GM18909 (cell line): Measurements from ENCODE around the gene GOLIM4.
"Not testable (repeated sequence)": the region's sequence is repeated elsewhere in the genome, so short reads cannot be mapped to it uniquely, and the experiment has no call there.

Experiments used
- ATAC-seq: cut with Tn5 transposase; IDR thresholded peaks from one replicate; pipeline ENCODE4 v1.9.1; 2021; ENCODE audit warnings: mild to moderate bottlenecking; ENCODE audit not compliant: unreplicated experiment, poor library complexity

GOLIM4 gene

DNA sequence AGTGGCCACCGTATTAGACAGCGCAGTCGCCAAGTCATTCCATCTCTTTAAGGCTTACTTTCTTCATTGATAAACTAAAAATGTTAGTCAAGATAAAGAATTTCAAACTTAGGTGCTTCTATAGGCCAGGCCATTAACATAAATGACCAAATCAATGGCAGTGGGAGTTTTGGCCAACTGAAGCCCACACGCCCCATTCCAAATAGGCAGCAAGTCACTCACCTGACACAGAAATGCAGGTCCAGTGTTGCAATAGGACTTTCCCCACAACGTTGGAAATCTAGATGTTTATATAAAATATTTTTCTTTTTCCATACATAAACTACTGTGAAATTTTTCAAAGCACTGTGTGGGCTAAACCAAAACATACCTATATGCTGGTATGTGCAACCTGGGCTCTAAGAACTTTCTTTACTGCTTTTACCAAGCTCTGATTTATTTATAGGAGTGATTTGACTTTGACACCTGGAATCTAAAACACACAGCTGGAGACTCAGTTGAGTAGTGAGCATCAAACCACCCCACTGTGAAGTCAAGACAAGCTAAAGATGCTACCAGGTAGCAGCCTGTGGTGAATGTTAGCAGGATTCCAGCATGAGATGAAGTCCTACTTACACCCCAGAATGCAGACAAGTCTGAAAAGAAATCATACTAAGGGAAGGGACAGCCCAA is 15.1 kb downstream of the GOLIM4 start:
- no peak for ATAC-seq

DNA sequence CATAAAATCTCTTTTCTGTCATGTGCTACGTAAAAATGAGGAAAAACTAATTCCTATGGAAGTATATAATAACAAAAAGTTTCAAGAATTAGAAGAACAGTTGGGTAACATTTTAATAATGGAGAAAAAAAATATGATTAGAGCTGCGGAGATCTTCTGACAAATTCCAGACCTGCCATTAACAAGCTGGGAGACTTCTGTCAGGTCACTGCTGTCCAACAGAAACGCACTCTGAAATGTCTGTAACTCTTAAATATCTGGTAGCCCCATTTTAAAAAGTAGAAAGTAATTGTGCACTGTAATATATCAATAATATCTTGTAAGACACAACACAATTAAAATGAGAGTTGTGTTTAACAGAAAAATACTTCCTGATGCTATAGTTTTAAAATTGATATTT is 15.7 kb downstream of the GOLIM4 start:
- ATAC-seq: no peak

DNA sequence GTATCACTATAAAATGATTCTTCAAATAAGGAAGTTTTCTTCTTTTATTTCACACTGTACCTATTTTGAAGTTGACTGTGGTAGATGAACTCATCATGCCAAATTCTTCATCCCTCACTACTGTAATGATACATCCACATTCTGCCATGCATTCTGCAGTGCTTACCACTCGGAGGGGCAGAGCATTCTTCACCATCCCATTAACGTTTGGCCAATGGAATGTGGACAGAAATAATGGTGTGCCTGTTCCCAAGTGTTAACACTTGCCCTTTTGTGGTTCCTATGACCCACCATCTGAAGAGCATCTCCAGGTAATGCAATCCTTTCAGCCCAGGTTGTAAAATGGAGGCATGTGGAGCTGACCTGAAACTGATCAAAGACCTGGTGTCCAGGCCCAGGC is 18.6 kb downstream of the GOLIM4 start:
- ATAC-seq: no peak

DNA sequence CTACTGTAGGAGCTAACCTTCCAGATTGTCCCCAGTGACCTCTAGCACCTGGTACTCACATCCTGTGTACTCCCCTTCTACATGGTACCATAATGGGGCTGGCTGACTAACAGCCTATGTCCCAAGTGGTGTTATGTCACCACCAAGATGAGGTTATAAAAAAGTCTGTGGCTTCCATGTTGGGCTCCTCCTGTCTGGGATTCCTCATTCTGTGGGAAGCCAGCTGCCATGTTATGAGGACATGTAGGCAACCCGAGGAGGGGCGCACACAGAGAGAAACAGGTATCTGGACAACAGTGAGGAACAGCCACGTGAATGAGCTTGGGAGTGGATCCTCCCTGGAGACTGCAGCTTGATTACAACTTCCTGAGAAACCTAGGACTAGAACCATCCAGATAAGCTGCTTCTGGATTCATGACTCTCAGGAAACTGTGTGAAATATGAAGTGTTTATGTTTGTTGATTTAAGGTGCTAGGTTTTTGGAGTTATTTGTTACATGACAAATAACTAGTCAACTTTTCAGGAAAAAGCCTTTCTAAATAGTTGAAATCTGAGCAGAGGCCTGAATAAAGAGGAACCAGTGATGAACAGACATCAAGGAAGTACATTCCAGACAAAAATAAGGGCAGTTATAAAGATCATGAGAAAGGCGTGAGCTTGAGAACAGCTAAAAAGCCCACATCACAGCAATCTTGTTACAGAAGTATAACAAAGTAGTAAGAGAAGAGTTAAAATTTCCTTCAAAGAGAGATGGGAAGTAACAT is 21.7 kb downstream of the GOLIM4 start:
- ATAC-seq: peak; percentile 62

DNA sequence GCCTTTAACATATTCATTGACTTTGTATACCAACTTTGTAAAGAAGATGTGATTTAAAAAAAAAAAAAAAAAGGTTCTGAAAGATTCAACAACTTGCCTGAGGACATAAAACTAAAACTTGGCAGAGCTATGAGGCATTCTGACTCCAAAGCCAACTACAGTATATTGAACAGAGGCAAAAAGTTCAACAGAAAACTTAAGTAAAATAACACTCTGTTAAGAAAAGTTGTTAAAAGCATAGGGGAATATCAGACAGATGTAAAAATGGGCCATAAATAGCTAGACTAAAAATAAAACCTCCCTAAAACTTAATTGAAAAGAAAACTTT is 23.4 kb downstream of the GOLIM4 start:
- no peak for ATAC-seq

DNA sequence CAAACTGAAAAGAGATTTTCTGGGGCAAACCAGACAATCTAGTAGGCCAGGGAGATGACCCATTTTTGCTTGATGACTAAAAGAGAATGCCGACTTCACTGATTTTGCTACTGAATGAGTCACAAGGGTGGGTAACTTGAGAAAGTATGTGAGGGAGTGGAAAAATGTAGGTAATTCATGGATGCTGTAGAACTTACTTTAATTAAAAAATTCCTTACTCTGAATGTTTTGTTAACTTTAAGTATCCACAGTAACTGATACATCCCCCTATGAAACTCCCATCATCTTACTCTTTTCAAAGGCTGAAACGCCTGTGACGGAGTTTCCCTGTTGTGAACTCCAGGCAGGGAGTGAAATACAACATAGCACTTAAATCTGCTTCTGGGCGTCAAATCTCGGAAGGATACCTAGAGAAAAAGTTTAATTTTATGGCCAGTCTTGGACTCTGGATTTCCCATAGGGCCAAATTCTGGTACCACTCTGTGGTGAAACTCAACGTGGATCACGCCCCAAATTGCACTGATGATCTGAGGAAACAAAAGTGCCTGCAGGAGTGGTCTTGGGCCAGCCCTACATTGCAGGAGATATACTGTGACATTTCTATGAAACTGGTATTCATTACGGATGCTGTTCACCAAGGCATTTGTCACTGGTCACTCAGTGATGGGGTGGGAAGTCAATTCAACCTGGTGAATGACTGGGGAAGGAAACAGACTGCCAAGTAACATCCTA is 24.0 kb downstream of the GOLIM4 start:
- ATAC-seq: no peak

DNA sequence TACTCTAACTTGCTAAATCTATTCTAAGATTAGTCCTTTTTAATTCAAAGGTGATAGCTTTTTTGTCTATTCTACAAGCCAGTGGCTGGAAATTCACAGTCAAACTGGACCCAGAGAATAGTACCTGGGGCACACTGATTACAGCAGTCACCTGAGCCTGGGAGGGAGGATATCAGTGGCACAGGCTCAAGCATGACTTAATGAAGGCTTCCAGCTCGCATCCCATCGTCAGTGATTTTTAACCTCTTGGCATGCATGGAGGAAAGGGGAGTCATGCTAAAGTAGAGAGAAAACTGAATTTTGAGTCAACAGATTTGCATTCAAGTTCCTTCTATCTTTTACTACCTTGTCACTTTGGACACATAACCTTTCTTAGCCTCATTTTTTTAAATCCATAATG is 24.8 kb downstream of the GOLIM4 start:
- ATAC-seq: no peak

DNA sequence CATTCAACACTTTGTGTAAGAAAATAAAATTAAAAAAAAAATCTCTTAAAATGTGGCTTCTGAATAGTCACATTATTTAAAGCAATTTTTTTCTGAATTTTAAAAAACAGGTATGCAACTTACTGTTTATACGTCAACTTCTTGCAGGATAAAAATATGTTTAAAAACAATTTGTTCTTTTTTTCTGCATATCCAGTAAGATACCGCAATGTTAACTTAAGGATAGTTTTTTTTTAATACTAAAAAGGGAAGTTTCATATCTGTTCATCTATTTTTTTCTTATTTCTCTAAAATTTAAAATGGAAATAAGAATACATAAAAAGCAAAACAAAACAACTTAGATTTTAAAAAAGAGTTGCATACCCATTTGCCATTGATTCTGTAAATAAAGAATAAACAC is 27.4 kb downstream of the GOLIM4 start:
- no peak for ATAC-seq

DNA sequence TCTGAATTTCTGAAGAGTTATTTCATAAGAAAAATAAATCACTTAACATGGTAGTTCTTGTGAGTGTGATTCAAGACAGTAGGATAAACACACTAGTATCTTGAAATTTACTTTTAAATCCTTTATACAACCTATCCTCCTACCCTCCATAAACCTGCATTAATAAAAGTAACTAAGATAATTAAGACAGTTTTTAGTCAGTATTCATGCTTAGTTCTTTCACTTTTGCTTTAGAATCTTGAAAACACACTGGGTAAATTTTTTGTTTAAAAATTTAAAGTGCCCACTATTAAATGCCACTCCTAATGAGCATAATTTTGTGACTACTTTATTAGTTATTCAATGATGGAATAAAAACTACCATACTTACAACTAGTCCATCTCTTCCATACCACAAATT is 28.8 kb downstream of the GOLIM4 start:
- ATAC-seq: no peak

DNA sequence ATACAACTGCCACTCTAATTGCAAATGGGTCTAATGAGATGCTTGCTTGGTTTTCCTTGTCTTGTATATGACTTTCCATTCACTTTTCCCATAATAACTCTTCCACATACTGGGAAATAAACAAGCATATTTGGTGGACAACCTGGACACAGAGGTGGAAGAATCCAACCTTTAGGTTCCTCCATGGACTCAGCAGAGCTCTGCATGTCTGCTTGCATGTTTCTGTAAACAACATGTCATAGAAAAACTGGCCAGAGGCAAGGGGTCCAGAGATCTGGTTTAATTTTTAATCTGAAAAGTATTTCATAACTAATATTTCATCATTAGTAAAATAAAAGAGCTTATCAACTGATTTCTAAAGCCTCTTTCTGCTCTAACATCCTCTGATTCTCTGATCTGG is 30.2 kb downstream of the GOLIM4 start:
- no peak for ATAC-seq

DNA sequence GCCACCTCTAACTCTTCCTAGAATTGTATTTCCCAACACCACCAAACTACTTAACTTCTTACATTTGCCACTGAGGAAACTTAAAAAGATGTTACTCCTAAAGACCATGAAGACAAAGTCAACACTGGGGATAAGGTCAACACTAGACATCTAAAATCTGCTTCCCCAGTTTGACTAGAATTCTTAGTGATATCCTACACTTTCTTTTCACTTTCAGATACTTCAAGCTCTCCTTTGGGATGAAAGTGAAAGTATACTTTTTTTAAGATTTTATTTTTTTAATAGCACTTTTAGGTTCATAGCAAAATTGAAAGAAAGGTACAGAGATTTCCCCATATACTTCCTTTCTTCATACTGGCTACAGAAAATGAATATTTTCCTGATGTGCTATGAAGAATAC is 32.6 kb downstream of the GOLIM4 start:
- ATAC-seq: no peak

DNA sequence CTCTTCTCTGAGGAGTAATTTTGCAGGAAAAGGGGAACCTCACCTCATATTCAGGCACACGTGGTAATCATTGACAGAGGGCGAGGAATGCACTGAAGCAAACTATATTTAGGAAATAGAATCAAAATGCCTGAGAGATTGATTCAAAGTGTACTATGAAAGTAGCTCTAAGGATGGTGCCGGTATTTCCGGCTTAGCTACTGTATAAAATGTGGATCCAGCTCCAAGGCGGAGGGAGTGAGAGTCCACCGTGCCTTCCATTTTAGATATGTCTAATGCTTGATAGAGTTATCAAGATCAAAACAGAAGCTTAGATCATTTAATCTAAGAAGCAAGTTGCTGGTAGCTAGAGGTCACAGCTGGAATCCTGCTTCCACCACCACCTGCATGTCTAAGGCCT is 33.0 kb downstream of the GOLIM4 start:
- no peak for ATAC-seq

DNA sequence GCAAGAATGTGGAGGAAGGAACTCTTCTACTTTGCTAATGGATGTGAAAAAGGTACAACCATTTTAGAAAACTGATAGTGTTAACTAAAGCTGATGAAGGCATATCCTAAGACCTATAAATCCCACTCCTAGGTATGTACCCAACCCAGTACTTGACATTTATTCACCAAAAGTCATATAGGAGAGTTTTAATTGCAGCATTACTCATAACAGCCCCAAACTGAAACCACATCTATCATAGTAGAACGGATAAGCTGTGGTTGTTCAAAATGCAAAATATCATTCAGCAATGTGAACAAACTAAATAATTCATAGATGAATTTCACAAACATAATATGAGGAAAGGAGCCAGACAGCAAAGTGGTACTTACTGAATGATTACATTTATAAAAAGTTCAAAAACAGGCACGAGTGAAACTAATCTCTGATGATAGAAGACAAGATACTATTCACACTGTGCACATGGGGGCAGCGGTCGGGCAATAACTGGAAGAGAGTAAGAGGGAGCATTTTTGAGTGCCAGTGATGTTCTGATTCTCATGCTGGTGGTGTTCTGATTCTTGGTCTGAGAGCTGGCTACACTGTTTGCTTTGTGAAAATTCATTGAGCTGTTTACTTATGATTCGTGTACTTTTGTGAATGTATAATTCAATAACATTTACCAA is 34.3 kb downstream of the GOLIM4 start:
- peak; percentile 95 for ATAC-seq

DNA sequence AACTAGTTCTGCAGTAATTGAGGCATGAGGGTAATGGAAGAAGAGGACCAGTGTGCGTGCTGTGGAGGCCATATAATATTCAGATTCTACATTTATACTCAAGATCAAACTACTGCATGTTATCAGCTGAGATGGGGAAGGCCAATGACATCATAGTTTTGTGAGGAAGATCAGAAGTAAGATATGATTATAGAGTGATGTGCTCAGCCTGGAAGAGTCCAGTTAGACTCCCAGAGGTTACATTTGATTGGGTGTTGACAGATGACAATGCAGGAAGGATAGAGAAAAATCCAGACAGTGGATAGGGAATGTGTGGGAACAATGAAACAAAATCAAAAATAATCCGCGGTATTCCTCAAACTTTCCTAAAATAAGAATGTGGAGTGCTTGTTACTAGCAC is 35.4 kb downstream of the GOLIM4 start:
- ATAC-seq: no peak

DNA sequence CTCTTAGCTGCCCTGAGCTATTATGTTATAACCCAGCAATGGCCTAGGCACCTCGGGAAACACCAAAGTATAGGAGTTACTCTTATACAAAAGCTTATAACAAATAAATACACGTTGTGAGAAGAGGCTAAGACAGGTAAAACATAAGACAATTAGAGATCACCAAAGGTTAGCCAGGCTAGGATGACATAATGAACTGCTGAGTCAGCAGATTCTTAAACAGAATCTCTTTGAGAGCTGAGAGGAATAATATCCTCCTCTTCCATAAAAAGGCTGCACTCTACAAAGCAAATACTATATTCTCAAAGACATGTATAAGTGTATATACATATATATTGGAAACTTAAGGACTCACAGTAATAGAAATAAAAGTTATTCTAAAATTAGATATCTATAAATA is 37.2 kb downstream of the GOLIM4 start:
- ATAC-seq: no peak

DNA sequence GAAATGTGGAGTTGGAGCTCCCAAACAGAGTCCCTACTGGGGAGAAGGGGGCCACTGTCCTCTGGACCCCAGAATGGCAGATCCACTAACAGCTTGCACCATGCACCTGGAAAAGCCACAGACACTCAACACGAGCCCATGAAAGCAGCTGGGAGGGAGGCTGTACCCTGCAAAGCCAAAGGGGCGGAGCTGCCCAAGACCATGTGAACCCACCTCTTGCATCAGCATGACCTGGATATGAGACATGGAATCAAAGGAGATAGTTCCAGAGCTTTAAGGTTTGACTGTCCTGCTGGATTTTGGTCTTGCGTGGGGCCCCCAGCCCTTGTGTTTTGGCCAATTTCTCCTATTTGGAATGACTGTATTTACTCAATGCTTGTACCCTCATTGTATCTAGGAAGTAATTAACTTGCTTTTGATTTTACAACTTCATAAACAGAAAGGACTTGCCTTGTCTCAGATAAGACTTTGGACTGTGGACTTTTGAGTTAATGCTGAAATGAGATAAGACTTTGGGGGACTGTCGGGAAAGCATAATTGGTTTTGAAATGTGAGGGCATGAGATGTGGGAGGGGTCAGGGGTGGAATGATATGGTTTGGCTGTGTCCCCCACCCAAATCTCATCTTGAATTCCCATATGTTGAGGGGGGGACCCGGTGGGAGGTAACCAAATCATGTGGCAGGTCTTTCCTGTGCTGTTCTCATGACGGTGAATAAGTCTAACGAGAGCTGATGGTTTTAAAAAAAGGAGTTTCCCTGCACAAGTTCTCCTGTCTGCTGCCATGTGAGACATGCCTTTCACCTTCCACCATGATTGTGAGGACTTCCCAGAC is 39.1 kb downstream of the GOLIM4 start:
- not testable (repeated sequence) for ATAC-seq

DNA sequence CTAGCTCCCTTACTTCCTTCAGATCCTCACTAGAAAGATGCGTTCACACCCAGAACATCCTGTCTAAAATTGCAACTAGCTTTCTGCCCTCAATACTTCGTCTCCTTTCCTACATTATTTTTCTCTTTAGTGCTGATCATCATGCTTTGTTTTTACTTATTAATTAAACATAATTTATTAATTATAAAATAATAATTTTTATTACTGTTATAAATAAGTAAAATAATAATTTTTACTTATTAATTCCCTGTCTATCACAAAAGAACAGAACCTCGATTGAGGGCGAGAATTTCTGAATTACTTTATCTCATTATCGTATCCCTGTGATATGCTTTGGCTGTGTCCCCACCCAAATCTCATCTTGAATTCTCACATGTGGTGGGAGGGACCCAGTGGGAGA is 41.3 kb downstream of the GOLIM4 start:
- no peak for ATAC-seq

DNA sequence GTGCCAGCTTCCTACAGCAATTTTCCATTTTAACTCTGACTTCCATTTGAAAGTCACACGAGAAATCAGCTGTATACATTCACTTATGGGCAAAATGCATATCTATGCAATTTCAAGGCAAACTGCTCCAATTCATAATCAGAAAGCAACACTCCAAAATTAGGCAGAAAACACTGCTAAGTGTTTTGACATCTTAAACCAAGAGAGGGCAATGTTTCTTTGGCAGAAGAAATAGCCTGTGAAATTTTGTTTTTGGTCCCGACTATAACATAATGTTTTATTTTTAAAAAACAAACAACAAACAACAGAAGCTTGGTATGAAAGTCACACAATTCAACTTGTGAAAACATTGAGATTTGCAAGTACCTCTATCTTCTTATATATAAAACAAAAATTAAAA is 42.6 kb downstream of the GOLIM4 start:
- no peak for ATAC-seq

DNA sequence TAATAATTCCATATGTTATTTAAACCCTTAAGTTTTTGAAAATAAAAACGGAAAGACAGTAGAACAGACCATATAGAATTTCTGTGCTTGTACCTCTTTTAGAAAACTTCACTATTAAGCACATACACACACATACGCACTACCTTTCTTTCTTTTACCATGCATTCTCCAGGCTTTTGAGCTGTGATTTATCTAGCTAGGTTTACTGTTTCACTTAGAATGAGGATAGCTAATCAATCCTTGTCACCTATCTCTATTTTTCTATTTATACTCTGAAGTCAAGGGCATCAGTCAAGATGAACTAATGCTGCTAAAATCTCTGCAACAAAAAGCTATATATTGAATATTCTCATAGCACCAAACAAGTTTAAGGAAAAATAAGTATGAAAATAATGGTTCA is 43.2 kb downstream of the GOLIM4 start:
- ATAC-seq: no peak
